PC-3 (cell line): ENCODE measurements around the gene HOXB1.

Experiments used
- EZH2 ChIP-seq: fragments of 300-600 bp; sonication (generic); IDR thresholded peaks from one replicate; pipeline ENCODE4 v1.6.1; 2017; ENCODE audit warnings: antibody characterized with exemption, mild to moderate bottlenecking, low read length; ENCODE audit not compliant: unreplicated experiment
- EZH2phosphoT487 ChIP-seq: fragments of 300-600 bp; sonication (generic); IDR thresholded peaks from 2 replicates; pipeline ENCODE4 v1.6.1; 2018; ENCODE audit warnings: mild to moderate bottlenecking, antibody characterized with exemption, low read length, borderline replicate concordance
- TF ChIP-seq, protein P1 (sequence below): fragments of 300-600 bp; sonication (generic); conservative IDR thresholded peaks from 2 replicates; pipeline ENCODE4 v1.5.1; 2017; ENCODE audit warnings: antibody characterized with exemption, low read depth, mild to moderate bottlenecking, low read length

DNA sequence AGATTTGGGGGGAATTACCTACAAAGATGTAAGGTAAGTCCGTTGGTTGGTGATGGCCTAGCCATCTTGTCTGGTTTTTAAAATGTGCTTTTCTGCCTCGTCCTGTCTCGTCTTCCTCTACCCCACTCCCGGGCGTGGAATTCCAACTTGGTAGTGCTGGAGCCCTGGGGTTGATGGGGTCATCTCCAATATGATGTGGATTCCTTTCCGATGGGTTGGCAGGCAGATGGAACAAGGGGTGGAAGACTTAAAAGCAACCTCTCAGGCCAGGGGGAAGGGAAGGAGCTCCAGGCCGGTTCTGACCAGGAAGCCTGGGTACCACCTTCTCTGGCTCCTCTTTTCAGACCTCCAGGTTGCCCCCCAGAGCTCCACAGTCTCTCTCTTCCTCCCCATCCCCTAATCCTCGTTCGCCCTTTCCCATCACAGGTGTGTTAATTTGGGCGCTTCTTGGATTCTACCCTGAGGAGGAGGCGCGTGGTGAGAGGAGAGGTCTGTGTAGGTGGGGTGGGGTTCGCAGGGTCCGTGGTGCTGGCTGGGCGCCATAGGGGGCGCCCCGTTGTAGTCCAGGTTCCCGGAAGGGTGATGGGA is 19.2 kb upstream of the HOXB1 start:
- TF ChIP-seq, protein P1, sequence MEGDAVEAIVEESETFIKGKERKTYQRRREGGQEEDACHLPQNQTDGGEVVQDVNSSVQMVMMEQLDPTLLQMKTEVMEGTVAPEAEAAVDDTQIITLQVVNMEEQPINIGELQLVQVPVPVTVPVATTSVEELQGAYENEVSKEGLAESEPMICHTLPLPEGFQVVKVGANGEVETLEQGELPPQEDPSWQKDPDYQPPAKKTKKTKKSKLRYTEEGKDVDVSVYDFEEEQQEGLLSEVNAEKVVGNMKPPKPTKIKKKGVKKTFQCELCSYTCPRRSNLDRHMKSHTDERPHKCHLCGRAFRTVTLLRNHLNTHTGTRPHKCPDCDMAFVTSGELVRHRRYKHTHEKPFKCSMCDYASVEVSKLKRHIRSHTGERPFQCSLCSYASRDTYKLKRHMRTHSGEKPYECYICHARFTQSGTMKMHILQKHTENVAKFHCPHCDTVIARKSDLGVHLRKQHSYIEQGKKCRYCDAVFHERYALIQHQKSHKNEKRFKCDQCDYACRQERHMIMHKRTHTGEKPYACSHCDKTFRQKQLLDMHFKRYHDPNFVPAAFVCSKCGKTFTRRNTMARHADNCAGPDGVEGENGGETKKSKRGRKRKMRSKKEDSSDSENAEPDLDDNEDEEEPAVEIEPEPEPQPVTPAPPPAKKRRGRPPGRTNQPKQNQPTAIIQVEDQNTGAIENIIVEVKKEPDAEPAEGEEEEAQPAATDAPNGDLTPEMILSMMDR = no peak
- TF ChIP-seq EZH2phosphoT487 = no peak
- TF ChIP-seq EZH2 = no peak
